Choroid plexus epithelial cell (primary cell): ENCODE measurements around the gene EPHB1.

Source experiments
- DNase-seq: peaks from one replicate; pipeline ENCODE4 v3.0.0-alpha.2; 2010; ENCODE audit warnings: low read depth
- H3K4me3 ChIP-seq: 2 replicates; pipeline ENCODE4 v1.5.1; 2011; ENCODE audit warnings: low read depth, mild to moderate bottlenecking, control low read depth, low read length, moderate library complexity
- CTCF ChIP-seq: conservative IDR thresholded peaks from 2 replicates; pipeline ENCODE4 v1.5.1; 2011; ENCODE audit warnings: low read depth, mild to moderate bottlenecking, control low read depth, inconsistent platforms, low read length, moderate library complexity

EPHB1 gene

DNA sequence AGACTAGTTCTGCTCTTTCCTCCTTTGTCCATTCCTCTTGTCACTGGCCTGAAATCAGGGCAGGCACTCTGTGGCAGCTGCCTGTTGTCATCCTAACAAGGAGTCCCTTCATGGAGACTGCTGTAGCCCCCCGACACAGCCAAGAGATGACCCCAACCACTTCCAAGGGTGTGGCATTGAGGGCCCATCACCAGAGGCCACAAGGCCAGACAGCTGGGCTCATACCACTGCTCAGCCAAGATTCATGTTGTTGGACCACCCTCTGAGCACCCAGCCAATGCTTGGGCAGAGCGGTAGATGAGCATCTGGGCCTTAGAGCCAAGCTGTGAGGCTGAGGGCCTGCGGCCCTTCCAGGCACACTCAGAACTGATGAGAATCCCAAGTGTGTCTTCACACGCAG, 85.4 kb downstream of the EPHB1 start:
- DNase-seq: no peak
- no peak overlapping the region for H3K4me3 ChIP-seq
- no peak for TF ChIP-seq CTCF

DNA sequence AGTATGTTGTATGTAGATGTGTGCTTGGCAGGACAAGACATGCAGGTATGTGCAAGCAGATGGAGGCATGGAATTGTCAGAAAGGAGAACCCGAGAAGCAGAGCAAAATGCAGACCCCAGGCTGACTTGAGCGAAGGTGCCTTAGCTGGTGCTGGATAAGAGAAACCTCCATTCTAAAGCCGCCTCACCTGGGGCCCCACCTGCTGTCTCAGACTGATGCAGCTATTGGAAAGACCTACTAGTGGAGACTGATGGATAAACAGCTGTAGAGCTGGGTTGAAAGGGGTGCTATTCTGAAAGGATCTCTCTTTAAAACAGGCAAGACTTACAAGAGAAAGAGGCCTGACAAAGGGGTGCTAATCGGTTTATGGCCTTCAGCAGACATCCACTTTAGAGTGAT, 86.2 kb downstream of the EPHB1 start:
- TF ChIP-seq CTCF: no peak
- H3K4me3 ChIP-seq: no peak overlapping the region
- DNase-seq: no peak

- no peak overlapping the region for H3K4me3 ChIP-seq
- no peak for DNase-seq
- TF ChIP-seq CTCF: no peak
Observed at GRCh38 chr3:134883697-134884385, 88.8 kb downstream of the EPHB1 start.

- no peak for TF ChIP-seq CTCF
- DNase-seq: no peak
Observed at GRCh38 chr3:134885877-134886621, 91.0 kb downstream of the EPHB1 start.

GRCh38 chr3:134886991-134887390, 91.9 kb downstream of the EPHB1 start:
- DNase-seq: no peak
- no peak overlapping the region for H3K4me3 ChIP-seq
- no peak for TF ChIP-seq CTCF

More at GRCh38 chr3:134885877-134886621, 91.0 kb downstream of the EPHB1 start:
- no peak overlapping the region for H3K4me3 ChIP-seq

DNA sequence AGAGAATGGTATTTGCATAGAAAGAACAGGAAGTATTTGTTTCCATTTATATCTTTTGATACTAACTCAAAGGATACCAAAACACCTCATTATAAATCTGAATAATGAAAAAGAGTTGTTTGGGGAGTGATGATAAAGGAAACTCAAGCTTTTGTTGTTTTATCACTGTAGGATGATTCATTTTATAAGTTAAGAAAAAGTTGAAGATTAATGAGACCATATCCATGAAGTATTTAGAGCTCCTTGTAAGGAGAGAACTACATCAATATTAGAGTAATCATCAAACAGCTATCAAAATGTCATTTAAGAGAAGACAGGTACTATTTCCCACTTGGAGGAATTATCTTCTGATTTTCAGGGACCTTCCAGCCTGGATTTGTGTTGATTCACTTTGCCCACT, 92.5 kb downstream of the EPHB1 start:
- no peak for TF ChIP-seq CTCF
- H3K4me3 ChIP-seq: no peak overlapping the region

DNA sequence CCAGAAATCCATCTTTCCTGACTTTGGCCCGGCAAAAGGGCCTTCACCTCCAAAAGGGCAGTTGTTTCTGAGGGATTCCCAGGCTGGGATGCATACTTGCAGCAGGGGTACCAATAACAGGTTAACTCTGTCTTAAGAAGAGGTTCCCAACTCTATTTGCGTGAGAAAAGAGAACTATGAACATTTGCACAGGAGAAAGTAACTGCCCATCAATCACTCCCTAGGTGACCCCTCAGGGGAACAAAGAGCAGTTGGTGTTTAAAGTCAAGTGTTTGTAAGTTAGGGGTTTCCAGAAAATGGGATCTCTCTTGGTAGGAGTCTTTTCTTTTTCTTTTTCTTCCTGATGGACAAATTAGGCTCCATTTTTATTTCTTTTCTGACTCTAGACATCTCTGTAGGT, 97.3 kb downstream of the EPHB1 start:
- no peak for TF ChIP-seq CTCF
- no peak for DNase-seq
- H3K4me3 ChIP-seq: no peak overlapping the region

More for the DNA sequence above, 92.5 kb downstream of the EPHB1 start:
- DNase-seq: no peak
